CD4-positive, alpha-beta T cell treated with Interleukin-12 subunit alpha and Interleukin-12 subunit beta, for 1 hour (primary cell): ENCODE data around the gene LANCL2.
"Not testable (repeated sequence)": the region's sequence is repeated elsewhere in the genome, so short reads cannot be mapped to it uniquely, and the experiment has no call there.

Experiments
- DNase-seq: peaks from one replicate; pipeline ENCODE4 v3.0.0-alpha.2; 2020

The LANCL2 gene

DNA sequence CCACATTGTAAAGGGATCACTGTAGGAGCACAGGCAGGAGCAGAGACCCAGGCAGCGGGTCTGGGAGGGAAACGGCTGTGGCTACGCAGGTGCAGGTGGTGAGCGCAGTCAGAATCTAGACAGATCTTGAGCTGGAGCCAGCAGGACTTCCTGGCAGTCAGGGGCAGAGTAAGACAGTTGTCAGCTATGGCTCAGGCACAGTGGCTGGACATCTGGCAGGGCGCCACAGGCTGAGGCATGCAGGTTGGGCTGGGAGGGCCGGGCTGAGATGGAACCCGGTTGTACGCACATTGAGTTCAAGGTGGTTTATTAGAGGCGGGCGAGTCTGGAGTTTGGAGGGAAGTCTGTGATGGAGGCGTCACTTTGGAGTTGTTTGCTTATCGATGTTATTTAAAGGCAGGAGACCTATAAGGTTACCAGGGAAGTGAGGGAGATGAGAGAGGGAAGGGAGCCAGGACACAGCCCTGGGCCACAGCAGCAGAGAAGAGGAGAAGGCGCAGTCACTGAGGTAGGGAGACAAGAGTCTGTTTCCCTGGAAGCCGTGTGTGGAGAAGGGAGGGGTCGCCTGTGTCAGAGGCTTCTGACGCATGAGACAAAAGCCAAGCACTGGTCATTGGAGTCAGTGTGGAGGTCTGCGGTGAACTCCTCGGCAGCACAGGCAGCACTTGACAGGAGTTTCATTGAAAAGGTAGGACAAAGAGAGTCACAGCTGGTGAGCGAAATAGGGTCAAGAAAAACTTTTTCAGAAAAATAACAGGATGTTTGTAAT, 73.8 kb downstream of the LANCL2 start:
- DNase-seq, result no peak

DNA sequence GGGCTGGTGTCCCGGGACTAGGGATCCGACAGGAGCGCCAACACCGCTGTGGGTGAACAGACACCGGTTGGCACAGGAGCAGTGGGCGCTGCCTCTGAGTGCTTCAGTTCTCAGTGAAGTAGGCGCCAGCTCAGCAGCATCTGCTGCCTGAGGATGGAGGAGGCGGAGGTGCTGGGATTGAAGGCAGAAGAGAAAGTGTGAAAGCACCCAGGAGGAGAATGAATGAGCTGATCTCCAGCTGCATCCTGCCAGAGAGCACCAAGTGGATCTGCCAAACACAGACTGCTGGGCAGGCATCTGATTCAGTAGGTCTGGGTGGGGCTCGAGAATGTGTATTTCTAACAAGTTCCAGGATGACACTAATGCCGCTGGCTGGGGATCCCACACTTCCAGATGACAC, 74.5 kb downstream of the LANCL2 start:
- DNase-seq, result no peak

DNA sequence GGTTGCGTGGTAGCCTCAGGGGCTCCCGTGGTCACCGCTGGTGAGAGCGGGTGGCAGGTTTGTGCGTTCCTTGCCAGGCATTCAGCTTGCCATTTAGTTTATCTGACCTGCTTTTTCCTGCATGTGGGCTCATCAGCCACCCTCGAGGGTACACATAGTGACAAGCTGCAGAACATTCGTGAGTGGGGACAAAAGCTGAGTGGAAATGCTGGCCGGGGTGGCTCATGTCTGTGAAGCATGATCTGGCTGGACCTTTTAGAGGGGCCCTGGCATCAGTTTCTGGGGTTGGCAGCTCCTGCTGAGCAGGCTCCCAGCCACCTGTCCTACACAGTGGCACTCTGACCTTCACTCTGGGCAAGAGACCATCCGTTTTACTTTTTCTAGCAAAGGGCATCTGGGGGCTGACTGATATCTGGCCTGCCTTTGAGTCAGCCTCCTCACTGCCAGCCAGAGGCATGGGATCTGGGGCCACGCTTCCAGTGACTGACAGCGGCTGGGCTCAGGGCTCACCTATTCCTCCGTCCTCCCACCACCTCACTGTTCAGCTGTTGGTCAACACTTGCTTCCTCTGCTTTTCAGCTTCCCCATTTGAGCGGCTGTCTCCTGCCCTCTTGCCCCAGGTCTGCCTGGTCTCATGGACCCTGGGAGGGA, 75.0 kb downstream of the LANCL2 start:
- no peak for DNase-seq

DNA sequence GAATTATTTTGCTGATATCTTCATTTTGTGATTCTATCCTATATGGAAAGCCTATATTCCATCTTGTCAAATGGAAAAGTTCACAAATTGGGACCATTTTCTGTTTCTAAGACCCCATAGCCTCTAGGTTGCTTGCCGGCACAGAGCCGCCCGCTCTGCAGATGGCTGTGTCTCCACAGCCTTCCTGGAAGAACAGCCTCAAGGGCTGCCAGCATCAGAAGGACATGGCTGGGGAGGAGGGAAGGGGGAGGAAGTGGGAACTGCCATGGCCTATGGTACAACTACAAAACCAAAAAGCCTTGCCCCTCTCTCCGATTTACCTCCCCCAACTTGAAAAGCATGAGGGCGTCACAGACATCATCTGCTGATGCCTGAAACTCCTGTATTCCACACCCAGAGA, 75.9 kb downstream of the LANCL2 start:
- DNase-seq, result no peak

DNA sequence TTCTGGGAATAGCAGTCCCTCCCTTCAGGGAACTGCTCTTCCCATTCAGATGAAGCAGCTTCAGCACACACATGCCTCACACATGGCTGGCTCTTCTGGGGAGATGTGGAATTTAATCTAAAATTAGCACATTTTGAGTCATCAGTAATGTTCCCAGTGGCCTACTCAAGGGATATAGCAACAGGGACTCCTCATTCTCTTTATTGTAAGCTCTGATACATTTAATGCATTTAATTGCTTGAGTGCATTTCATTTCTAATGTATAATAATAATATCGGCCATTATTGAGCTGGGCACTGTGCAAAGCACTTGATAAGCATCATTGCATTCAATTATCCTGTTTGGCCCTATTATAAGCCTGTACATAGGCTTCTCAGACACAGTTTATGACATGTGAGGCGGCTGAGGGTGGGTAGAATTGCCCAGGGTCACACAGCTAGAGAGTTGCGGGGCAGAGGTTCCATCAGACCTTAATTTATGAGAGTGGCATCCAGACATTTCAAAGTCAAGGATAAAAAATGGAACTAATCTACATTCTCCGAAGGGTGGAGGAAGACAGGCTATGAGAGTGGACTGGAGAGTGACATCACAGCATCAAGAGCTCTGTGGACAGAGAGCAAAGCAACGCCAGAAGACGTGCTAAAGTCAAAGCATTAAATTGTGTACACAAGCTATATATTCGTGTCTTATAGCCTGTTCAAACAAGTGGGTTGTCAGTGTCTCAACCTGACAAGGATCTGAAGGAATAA, 76.8 kb downstream of the LANCL2 start:
- DNase-seq, result no peak

DNA sequence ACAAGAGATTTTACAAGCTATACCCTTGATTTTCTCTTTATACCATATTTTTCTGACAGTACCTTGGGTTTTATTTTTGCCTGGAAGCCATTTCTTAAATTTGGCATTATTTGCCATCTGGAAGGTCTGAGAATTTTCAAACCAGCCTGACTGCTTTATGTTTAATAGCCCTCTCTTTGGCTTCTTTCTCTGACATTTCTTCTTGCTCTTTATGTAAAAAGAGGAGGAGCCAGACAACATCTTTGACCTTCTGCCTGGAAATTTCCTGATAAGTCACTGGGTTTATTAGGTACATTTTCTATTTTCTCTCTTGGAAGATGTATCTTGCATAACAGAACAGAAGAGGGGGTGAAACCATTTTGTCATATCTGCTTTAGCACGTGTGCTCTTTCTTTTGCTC, 79.6 kb downstream of the LANCL2 start:
- DNase-seq, result no peak

DNA sequence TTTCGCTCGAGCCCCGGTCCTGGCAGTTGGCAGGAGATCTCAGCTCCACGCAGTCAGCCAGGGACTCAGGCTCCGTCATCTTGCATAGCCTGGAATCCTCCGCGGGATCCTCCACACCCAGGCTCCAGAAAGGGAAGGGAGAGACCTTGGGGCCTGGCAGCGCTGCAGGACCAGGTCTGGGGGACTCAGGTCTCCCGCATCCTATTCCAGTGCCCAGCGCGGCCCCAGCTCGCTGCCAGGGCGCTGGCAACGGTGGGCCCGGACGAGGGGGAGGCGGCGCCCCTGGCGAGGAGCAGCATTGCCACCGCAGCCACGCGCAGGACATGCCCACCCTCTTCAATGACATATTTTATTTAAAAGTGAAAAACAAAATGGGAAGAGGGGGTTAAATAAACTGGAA, 83.4 kb downstream of the LANCL2 start:
- no peak for DNase-seq

DNA sequence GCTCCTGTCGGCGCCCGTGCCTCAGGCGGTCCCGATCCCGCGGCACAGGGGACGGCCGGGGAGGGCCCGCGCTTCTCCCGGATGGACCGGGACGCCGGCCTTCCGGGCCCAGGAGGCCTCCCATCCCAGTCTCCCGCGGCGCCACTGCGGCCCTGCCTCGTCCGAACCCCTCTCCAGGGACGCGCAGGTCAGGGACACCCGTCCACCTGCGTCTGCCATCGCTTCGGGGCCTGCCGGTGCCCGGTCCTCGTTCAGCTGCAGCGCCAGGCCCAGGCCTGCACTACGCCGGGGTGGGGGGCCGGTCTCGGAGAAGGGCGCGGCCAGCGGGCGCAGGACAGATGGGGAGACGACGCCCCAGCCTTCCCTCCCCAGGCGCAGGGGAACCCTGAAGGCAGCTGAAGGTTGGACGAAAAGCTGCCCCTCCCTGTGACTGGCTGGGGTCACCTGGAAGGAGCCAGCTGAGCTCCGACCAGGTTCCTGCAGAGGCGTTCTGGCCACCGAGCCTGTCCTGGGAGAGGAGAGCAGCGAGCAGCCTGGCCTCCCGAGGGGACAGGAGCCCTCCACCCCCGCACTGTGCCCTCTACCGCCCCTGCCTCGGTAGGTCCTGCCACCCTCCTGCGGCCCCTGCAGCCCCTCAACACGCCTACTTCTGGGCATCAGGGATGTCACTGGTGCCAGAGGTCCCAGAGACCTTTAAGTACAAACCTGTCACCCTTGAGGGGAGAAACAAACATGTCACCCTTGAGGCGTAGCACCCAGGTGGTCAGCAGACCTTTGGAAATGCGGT, 84.3 kb downstream of the LANCL2 start:
- no peak for DNase-seq

DNA sequence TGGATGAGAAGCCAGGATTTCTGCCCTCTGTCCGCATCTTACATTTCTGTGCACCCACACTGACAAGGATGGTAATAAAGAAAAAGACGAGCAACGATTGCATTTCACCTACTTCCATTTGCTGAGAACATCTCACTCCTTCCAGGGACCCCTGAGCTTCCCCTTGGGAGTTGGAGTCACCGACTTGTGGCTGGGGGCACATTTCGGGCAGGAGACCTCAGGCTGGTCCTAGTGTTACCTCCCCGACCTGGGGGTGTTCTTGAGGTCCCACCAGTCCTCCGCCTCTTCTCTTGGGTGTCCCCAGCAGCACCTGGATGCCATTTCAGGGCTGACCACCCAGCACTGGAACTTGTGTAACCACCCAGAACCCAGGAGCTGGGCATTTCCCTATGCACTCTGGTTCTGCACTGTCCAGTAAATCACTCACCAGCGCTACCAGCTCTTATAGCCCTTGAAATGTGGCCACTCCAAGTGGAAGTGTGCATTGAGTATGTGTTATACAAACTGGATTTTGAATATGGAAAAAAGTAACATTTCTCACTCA, 84.9 kb downstream of the LANCL2 start:
- no peak for DNase-seq

DNA sequence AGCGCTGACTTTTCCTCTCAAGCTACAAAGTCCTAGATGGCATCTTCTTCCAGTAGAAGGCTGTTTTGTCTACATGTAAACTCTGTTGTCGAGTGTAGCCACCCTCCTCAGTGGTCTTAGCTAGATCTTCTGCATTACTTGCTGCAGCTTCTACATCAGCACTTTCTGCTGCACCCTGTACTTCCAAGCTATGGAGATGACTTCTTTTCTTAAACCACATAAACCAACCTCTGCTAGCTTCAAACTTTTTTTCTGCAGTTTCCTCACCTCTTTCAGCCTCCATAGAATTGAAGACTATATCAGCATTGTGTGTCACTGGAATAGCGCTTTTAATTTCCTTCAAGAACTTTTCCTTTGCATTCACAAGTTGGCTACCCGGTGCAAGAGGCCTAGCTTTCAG, 87.8 kb downstream of the LANCL2 start:
- DNase-seq, result no peak

DNA sequence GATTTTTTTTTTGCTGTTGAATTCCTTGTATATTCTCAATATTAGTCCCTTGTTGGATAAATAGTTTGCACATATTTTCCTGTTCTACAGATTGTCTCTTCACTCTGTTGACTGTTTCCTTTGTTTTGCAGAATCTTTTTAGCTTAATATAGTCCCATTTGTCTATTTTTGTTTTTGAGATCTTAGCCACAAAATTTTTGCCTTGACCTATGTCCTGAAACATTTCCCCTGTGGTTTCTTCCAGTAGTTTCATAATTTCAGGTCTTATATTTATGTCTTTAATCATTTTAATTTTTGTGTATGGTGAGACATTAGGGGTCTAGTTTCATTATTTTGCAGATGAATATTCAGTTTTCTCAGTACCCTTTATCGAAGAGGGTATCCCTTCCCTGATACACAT, 92.7 kb downstream of the LANCL2 start:
- DNase-seq, result no peak

DNA sequence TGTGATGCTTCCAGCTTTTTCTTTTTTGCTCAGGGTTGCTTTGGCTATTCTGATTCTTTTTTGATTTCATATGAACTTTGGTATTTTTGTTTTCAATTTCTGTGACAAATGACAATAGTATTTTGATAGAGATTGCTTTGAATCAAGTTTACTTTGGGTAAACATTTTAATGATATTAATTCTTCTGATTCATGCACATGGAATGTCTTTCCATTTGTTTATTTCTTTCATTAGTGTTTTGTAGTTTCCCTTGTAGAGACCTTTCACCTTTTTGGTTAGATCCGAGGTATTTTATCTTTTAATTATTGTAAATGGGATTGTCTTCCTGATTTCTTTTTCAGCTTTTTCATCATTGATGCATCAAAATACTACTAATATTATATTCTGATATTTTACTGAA, 93.2 kb downstream of the LANCL2 start:
- no peak for DNase-seq

DNA sequence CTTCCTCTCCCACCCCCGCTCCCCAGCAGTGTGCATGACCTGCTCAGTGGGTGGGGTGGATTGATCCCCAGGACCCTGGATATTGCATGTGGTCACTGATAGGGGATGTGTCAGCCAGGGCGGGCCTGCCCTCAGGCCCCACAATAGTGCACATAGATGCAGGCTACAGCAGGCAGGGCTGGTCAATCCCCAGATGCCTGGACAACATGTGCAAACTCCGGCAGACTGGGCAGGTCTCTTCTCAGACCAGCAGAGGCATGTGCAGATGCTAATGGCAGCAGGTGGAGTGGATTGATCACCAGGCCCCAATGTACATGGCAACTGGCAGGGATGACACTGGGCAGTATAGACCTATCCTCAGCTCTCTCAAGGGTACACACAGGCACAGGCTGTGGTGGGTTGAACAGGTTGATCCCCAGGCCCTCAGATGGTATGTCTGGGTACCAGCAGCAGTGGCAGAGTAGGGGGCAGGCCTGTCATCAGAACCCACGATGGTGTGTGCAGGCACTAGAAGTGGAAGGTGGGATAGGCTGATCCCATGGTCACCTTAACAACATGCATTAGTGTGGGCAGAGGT, 98.6 kb downstream of the LANCL2 start:
- no peak for DNase-seq

DNA sequence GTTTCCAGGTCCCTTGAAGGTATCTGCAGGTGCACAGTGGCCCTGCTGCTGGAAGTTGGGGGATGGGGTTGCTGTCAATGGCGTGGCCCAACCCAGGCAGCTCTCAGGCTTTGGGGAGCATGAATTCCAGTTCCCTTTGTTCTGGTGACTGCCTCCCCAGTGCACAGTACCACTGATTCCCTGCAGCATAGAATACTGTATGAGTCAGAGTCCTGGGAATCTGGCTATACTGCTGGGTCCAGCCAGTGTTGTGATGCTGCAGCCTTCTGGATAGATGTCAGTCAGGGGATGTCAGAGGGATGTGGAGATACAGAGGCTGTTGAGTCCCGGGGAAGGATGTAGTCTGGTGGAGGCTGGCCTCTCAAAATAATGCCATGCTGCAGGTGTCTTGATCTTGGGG, 99.3 kb downstream of the LANCL2 start:
- DNase-seq, result no peak

DNA sequence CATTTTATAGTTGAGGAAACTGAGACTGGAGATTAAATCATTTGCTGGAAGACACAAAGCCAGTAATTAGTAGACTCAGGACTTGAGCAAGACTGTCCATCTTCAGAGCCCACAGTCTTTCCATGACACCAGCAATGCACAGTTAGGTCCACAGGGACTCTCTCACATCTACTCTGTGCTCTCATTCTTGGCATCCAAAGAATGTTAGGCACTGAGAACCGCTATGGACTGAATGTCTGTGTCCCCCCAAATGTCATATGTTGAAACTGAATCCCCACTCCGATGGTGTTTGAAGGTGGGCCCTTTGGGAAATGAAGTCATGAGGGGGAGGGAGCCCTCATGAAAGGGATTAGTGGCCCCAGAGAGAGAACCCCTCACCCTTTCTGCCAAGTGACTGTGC, 100.6 kb downstream of the LANCL2 start:
- DNase-seq, result no peak

DNA sequence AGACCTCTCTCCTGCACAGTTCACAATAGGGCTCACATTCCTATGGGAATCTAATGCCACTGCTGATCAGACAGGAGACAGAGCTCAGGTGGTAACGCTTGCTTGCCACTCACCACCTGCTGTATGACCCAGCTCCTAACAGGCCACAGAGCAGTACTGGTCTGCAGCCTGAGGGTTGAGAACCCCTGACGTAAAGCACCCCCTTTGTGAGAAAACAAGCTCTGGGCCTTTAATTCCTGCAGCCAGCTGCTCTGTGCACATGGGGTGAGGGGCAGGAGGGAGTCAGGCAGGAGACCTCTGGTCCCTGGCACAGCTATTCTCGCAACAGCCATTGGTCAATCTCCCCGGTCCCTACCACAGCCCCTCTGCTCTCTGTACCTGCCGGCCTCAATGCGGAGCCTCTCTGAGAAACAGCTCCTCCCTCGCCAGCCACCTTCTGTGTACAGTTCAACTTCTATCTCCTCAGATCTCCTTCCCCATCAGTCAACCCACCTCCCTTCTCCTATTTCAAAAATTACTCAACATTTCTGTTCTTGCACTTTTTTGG, 102.0 kb downstream of the LANCL2 start:
- no peak for DNase-seq

DNA sequence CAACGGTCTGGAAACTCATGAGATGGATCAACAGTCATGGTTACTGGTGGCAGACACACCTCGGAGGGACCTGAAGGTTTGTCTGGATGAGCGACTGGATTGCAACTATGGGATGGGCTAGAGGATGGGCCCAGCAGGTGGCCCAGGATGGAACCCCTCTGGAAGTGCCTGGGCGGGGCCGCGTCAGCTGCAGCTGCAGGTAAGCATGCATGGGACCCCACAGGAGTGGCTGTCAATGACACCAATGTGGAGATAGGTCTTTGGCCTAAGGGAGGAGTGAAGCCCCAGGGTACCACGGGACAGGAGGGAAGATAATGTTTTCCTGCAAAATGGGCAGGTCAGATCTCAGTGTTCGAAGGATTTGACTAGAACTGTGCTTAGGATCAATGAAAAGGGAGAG, 103.4 kb downstream of the LANCL2 start:
- DNase-seq, result no peak

DNA sequence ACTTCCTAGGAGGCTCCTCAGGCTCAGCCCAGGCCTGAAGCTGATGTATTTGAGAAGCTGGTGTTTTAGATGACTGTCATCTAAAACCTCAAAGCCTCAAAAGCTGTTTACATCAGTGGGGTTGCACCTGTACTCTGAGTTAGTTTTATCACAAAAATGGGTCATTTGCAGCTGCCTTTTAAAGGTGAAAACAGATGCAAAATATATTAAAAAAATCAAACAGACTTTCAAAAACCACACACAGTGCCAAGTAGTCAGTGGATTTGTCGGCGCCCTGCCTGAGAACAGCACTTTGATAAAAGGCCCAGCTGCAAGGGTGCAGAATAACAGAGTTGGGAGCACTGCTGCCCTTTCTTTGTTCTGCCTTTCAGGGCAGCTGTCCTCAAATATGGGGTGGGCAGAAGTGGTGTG, 104.1 kb downstream of the LANCL2 start:
- peak; percentile 54 for DNase-seq

DNA sequence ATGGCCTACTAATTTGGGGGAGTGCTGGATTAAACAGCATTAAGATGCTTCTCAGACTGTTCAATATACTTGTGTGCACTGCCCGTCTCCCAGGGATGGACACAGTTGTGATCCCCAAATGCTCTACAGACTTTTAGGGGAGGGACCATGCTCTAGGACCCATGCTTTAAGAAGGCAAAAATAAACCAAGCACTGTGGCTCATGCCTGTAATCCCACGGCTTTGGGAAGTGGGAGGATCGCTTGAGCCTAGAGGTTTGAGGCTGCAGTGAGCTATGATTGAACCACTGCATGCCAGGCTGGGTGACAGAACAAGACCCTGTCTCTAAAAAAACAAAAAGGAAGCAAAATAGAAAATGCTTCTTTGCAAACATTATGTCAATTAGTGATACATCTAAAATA, 104.6 kb downstream of the LANCL2 start:
- no peak for DNase-seq

DNA sequence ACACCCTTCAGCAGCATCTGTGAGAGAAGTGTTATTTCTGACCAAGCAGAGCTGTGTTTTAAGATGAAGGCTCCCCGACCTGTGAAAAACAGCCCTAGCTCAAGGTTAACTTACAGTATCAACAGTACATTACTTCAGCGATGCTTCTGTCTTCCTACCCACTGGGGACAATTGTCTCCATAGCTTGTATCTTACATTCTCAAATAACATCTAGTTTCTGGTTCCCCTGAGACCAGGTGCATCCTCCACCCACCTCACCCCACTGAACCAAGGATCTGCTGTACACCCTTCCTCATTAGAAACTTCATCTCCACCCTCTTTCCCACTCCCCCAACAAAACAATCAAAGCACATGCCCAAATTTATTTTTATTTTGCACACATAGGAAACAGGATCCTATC, 105.1 kb downstream of the LANCL2 start:
- DNase-seq, result no peak

DNA sequence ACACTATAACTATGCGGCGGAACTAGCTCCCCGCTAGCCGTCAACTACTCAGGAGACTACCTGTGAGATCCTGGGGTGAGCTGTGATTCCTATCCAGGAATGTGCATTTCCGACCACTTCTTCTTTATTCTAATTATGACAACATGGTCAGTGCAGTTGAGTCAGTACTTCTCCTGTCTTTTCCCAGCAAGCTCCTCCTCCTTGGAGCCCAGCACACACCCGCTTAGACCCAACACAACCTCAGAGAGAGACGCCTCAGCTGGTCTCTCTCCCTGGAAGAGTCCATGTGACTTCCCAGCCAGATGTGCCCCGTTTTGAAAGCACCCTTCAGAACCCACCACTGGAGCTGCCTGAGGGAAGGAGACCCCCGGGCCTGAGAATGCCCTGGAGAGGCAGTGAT, 106.5 kb downstream of the LANCL2 start:
- DNase-seq, result not testable (repeated sequence)

DNA sequence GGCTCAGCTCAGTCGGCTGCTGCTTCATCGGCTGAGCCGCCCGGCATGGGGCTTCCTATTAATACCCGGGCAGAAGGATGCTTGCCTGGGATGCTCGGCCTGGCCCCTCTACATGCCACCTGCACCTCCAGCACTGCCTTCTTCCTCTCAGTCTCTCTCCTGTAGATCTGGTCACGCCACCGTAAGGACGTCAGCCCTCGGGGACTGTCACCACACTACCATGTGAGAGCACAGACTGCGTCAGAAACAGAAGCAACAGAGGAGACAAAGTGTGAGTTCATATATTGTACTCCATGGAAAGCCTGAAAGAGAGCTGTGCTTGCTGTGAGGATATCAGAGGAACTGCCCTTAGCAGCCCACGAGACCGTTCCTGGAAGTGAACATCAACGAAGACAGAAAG, 107.3 kb downstream of the LANCL2 start:
- not testable (repeated sequence) for DNase-seq
